Gastroesophageal sphincter (tissue), 4 donors: ENCODE results near the gene DMGDH. TPM values are rescaled to one million over a fixed set of nuclear protein-coding genes. Genes with fewer than 3 reads are reported as not detected.

Experiments
- ATAC-seq: fragments of 150-250 bp; one replicate; pipeline ENCODE4 v1.9.1; 2016; ENCODE audit warnings: mild to moderate bottlenecking, moderate library complexity
- H3K27ac ChIP-seq, 4 donors: fragments of 200-600 bp; sonication (generic) in 3 of 4; 1 replicate in 3 of 4; 2 replicates in 1 of 4; pipeline ENCODE4 v1.5.1; 2016 to 2019
- H3K27me3 ChIP-seq: fragments of 200-600 bp; sonication (generic); one replicate; pipeline ENCODE4 v1.5.1; 2019
- H3K36me3 ChIP-seq, 2 donors: fragments of 200-600 bp; sonication (generic); one replicate each; pipeline ENCODE4 v1.5.1; 2019; ENCODE audit warnings: control low read depth in 1 of 2
- H3K4me1 ChIP-seq, 3 donors: fragments of 200-600 bp; sonication (generic); 1 replicate in 2 of 3; 2 replicates in 1 of 3; pipeline ENCODE4 v1.5.1; 2016 to 2019; ENCODE audit warnings: control low read depth in 2 of 3
- H3K4me3 ChIP-seq, 2 donors: fragments of 200-600 bp; sonication (generic); one replicate each; pipeline ENCODE4 v1.5.1; 2019; ENCODE audit warnings: mild to moderate bottlenecking in 1 of 2, moderate library complexity in 1 of 2
- H3K9me3 ChIP-seq, 3 donors: fragments of 200-600 bp; sonication (generic); one replicate each; pipeline ENCODE4 v1.5.1; 2017 to 2019; ENCODE audit warnings: control low read depth in 2 of 3
- CTCF ChIP-seq, 4 experiments: fragments of 200-600 bp in 2 of 4; fragments of 450-650 bp in 2 of 4; sonication (generic) in 1 of 4; IDR thresholded peaks; one replicate each; pipeline ENCODE4 v1.5.1; 2017 to 2019; ENCODE audit warnings: antibody characterized with exemption in 4 of 4, mild to moderate bottlenecking in 2 of 4, moderate library complexity in 2 of 4
- EP300 ChIP-seq: sonication (generic); formaldehyde crosslinking; IDR thresholded peaks from one replicate; pipeline ENCODE4 v1.6.1; 2017; ENCODE audit warnings: antibody characterized with exemption, mild to moderate bottlenecking
- POLR2A ChIP-seq, 2 donors: fragments of 450-650 bp; IDR thresholded peaks; one replicate each; pipeline ENCODE4 v1.6.1; 2017; ENCODE audit warnings: antibody characterized with exemption in 2 of 2, mild to moderate bottlenecking in 2 of 2, moderate library complexity in 1 of 2
- POLR2AphosphoS5 ChIP-seq: sonication (generic); formaldehyde crosslinking; IDR thresholded peaks from one replicate; pipeline ENCODE4 v1.6.1; 2017; ENCODE audit warnings: antibody characterized with exemption
- WGBS, 2 donors: methylation state at CpG; one replicate each; pipeline ENCODE4 v1.1.5; 2018; ENCODE audit warnings: low coverage in 1 of 2; 5-methylcytosine and 5-hydroxymethylcytosine counted together
- total RNA-seq, 4 donors: library from RNA; depleted of rRNA; stranded (reverse); fragments of >200 nt; gene quantifications; one replicate each; pipeline ENCODE4 v1.1.0, GENCODE V29; 2016

Gene DMGDH
- total RNA-seq, 4 donors from 2014 or later, result 4.7 to 7.3 (median 6.0) TPM

- ATAC-seq, result no peak
- WGBS, 2 donors, result 100% methylated on average over 1 of the region's 1 CpG
- H3K4me1 ChIP-seq, result no peaks in the 10 kb centered on the region
- no peaks in the 10 kb centered on the region for H3K36me3 ChIP-seq
- H3K27ac ChIP-seq, result no peak overlapping the region
- H3K4me3 ChIP-seq, result no peak overlapping the region
- H3K27me3 ChIP-seq, result no peaks in the 10 kb centered on the region
- peaks cover 0 to 14% (median 0%) of the 10 kb centered on the region in 3 donors for H3K9me3 ChIP-seq
- TF ChIP-seq CTCF (IDR thresholded peaks at IDR 0.05) (no peak), POLR2A (IDR thresholded peaks at IDR 0.05) (no peak), POLR2AphosphoS5 (no peak), EP300 (no peak)
Observed at GRCh38 chr5:79011219-79011836, 58.1 kb downstream of the DMGDH start.

DNA sequence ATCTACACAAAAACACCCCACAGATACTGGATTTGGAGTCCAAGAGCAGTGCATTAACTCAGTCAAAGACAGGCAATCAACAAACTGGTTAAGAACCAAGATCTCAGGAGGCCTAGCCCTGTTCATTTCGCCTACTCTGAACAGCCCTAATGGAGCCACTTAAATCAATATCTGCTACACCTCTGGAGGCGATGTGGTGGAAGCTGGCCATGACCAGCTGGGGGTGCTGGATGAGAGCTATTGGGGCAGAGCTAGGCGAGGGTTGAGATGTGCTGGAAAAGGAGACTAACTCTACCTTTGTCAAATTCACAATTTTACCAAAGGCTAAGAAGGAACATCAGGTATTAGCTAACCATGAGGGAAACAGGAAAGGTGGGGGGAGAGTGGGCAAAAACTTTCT, 61.1 kb downstream of the DMGDH start:
- peaks cover 0 to 13% (median 0%) of the 10 kb centered on the region in 3 donors for H3K9me3 ChIP-seq
- H3K4me1 ChIP-seq, result no peaks in the 10 kb centered on the region
- ATAC-seq, result no peak
- 0 to 100% methylated on average over 1 to 2 of the region's 3 CpGs for WGBS, 2 donors
- H3K36me3 ChIP-seq, result no peaks in the 10 kb centered on the region
- H3K27ac ChIP-seq, result no peak overlapping the region
- no peaks in the 10 kb centered on the region for H3K27me3 ChIP-seq
- TF ChIP-seq POLR2AphosphoS5, result no peak
- TF ChIP-seq POLR2A (IDR thresholded peaks at IDR 0.05), result no peak
- no peak for TF ChIP-seq CTCF (IDR thresholded peaks at IDR 0.05)
- no peak for TF ChIP-seq EP300
- H3K4me3 ChIP-seq, result no peak overlapping the region

- Histone ChIP-seq H3K27ac (no peak overlapping the region), H3K36me3 (no peaks in the 10 kb centered on the region)
Observed at GRCh38 chr5:79007872-79008271, 61.6 kb downstream of the DMGDH start.

GRCh38 chr5:79005936-79006631, 63.4 kb downstream of the DMGDH start:
- Histone ChIP-seq H3K27ac (no peak overlapping the region), H3K4me1 (peaks cover 0 to 20% (median 5%) of the 10 kb centered on the region in 3 donors), H3K9me3 (no peaks in the 10 kb centered on the region), H3K36me3 (no peaks in the 10 kb centered on the region), H3K4me3 (no peak overlapping the region), H3K27me3 (no peaks in the 10 kb centered on the region)
- TF ChIP-seq POLR2AphosphoS5, result no peak
- no peak for TF ChIP-seq POLR2A (IDR thresholded peaks at IDR 0.05)
- no peak for TF ChIP-seq EP300
- TF ChIP-seq CTCF (IDR thresholded peaks at IDR 0.05), result no peak
- WGBS, 2 donors, result 84 to 91% methylated on average over 4 to 6 of the region's 6 CpGs
- ATAC-seq, result no peak

More at GRCh38 chr5:79007872-79008271, 61.6 kb downstream of the DMGDH start:
- Histone ChIP-seq H3K9me3 (peaks cover 0 to 8% (median 0%) of the 10 kb centered on the region in 3 donors), H3K27me3 (no peaks in the 10 kb centered on the region), H3K4me3 (no peak overlapping the region), H3K4me1 (peaks cover 0 to 2% (median 0%) of the 10 kb centered on the region in 3 donors)
- no peak for ATAC-seq
- 97% methylated on average over 3 of the region's 3 CpGs; no CpG with 5 or more reads in 1 of the 2 donors for WGBS, 2 donors
- no peak for TF ChIP-seq EP300

- WGBS, 2 donors, result 64 to 68% methylated on average over 4 of the region's 4 CpGs
Observed at GRCh38 chr5:79005151-79005550, 64.3 kb downstream of the DMGDH start.

More at GRCh38 chr5:79005151-79005550, 64.3 kb downstream of the DMGDH start:
- H3K36me3 ChIP-seq, result no peaks in the 10 kb centered on the region
- no peak overlapping the region for H3K4me3 ChIP-seq
- TF ChIP-seq CTCF (IDR thresholded peaks at IDR 0.05), result no peak
- TF ChIP-seq EP300, result no peak
- no peak for TF ChIP-seq POLR2A (IDR thresholded peaks at IDR 0.05)
- TF ChIP-seq POLR2AphosphoS5, result no peak
- no peaks in the 10 kb centered on the region for H3K9me3 ChIP-seq
- no peaks in the 10 kb centered on the region for H3K27me3 ChIP-seq
- H3K27ac ChIP-seq, result no peak overlapping the region
- H3K4me1 ChIP-seq, result peaks cover 0 to 30% (median 6%) of the 10 kb centered on the region in 3 donors
- ATAC-seq, result no peak
